HG03439 (cell line): ENCODE measurements around the gene RSPH4A.
"Not testable (repeated sequence)": the region's sequence is repeated elsewhere in the genome, so short reads cannot be mapped to it uniquely, and the experiment has no call there.

Experiments used
- ATAC-seq: cut with Tn5 transposase; IDR thresholded peaks from one replicate; pipeline ENCODE4 v1.9.1; 2021; ENCODE audit warnings: mild to moderate bottlenecking, moderate library complexity; ENCODE audit not compliant: unreplicated experiment

The RSPH4A gene

GRCh38 chr6:116624036-116624805 is 7.9 kb downstream of the RSPH4A start:
- no peak for ATAC-seq

GRCh38 chr6:116625872-116626271 is 9.6 kb downstream of the RSPH4A start:
- ATAC-seq = no peak

- no peak for ATAC-seq
Observed at GRCh38 chr6:116629563-116629981, 13.3 kb downstream of the RSPH4A start.

GRCh38 chr6:116631379-116631990 is 15.2 kb downstream of the RSPH4A start:
- no peak for ATAC-seq

- ATAC-seq = no peak
Observed at GRCh38 chr6:116633685-116634084, 17.4 kb downstream of the RSPH4A start.

GRCh38 chr6:116648156-116648555 is 31.9 kb downstream of the RSPH4A start:
- no peak for ATAC-seq

- ATAC-seq = no peak
Observed at GRCh38 chr6:116649129-116649528, 32.9 kb downstream of the RSPH4A start.

- ATAC-seq = no peak
Observed at GRCh38 chr6:116651916-116652315, 35.6 kb downstream of the RSPH4A start.

- ATAC-seq = no peak
Observed at GRCh38 chr6:116661594-116661993, 45.3 kb downstream of the RSPH4A start.

GRCh38 chr6:116662202-116662601 is 45.9 kb downstream of the RSPH4A start:
- no peak for ATAC-seq

- no peak for ATAC-seq
Observed at GRCh38 chr6:116663308-116663707, 47.0 kb downstream of the RSPH4A start.

- not testable (repeated sequence) for ATAC-seq
Observed at GRCh38 chr6:116664169-116664568, 47.9 kb downstream of the RSPH4A start.

- no peak for ATAC-seq
Observed at GRCh38 chr6:116665464-116665863, 49.2 kb downstream of the RSPH4A start.

GRCh38 chr6:116666869-116667268 is 50.6 kb downstream of the RSPH4A start:
- ATAC-seq = peak; percentile 52

GRCh38 chr6:116667623-116668022 is 51.3 kb downstream of the RSPH4A start:
- ATAC-seq = no peak

GRCh38 chr6:116672306-116672705 is 56.0 kb downstream of the RSPH4A start:
- ATAC-seq = no peak

- no peak for ATAC-seq
Observed at GRCh38 chr6:116676021-116676420, 59.7 kb downstream of the RSPH4A start.

GRCh38 chr6:116680880-116681672 is 64.8 kb downstream of the RSPH4A start, which contains the start of gene KPNA5:
TSS of gene KPNA5 (plus strand) at chr6:116681211. CDS start at chr6:116681335, 124 bp downstream.
- peak; percentile 96 for ATAC-seq

GRCh38 chr6:116682334-116682712 is 66.0 kb downstream of the RSPH4A start:
- peak; percentile 20 for ATAC-seq
